HEK293T (cell line): ENCODE data around the gene IGSF1.

Experiments used
- ELF4 ChIP-seq: fragments of 450-650 bp; IDR thresholded peaks from 2 replicates; pipeline ENCODE4 v1.6.1; 2017; ENCODE audit warnings: antibody characterized with exemption
- FOXM1 ChIP-seq: fragments of 450-650 bp; IDR thresholded peaks from 2 replicates; pipeline ENCODE4 v1.6.1; 2017; ENCODE audit warnings: mild to moderate bottlenecking, borderline replicate concordance
- HDGF ChIP-seq: fragments of 450-650 bp; IDR thresholded peaks from 2 replicates; pipeline ENCODE4 v1.6.1; 2017; ENCODE audit warnings: antibody characterized with exemption, borderline replicate concordance
- SUZ12 ChIP-seq: fragments of 450-650 bp; IDR thresholded peaks from 2 replicates; pipeline ENCODE4 v1.6.1; 2016; ENCODE audit warnings: mild to moderate bottlenecking

- TF ChIP-seq HDGF (no peak), SUZ12 (no peak), FOXM1 (no peak), ELF4 (no peak)
Measured at GRCh38 chrX:131239057-131239456, 50.0 kb downstream of the IGSF1 start.
